Spleen (tissue), 7 donors: ENCODE results near the gene KRTAP10-2.

Experiments used
- POLR2A ChIP-seq, 3 donors: fragments of 450-650 bp; IDR thresholded peaks; one replicate each; pipeline ENCODE4 v1.5.1; 2017; ENCODE audit warnings: antibody characterized with exemption in 3 of 3, mild to moderate bottlenecking in 1 of 3
- TF ChIP-seq, protein P1 (sequence below), 11 experiments: fragments of 200-600 bp in 7 of 11; fragments of 450-650 bp in 4 of 11; sonication (generic) in 4 of 11; IDR thresholded peaks in 8 of 11; conservative IDR thresholded peaks in 3 of 11; 1 replicate in 7 of 11; 2 replicates in 4 of 11; pipeline versions ENCODE4 v1.4.0 to v1.8.0; 2016 to 2021; ENCODE audit warnings: antibody characterized with exemption in 11 of 11, inconsistent platforms in 4 of 11, mild to moderate bottlenecking in 1 of 11
- donor health status: DM: no; HTN: no; CAD: no; lungs with moderate emphysema.
- donor health status: DM: no; HTN: no; CAD: no.
- donor health status: DM: no; HTN: no; CAD: no.

DNA sequence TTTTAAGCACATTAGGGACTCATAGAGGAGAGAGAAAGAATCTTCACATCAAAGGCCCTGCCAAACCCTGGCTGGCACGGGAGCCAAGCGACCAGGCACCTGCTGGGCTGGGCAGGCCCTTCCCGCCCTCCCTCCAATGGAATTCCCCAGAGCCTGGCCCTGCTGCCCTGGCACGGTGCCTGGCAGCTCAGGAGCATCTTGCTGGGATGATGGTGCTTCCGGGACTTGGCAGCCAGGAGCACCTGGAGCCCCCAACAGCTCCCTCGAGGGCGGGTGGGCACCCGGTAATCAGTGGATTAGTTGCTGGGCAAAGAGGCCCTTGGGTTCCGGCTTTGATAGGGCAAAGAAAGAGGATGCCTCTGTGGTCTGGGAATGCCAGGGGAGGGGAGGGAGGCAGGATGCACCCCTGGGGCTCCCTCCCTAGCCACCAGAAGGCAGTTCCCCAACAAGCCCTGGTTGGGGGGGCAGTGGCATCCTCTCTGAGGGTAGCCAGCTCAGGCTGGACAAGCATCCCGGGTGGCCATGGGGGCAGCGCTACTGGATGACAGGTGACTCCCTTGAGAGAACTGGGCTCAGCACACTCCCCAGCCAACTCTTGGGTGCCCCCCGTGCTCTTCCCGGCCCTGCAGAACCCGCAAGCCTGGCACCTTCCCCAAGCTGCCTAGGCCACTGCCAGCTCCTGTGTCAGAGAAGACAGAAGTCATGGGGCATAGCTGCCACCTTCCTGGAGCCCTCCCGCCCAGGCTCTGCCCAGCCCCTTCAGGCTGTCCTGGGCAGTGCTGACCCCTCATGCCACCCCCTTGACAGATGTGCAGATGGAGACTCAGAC is 37.7 kb downstream of the KRTAP10-2 start:
- TF ChIP-seq, protein P1, sequence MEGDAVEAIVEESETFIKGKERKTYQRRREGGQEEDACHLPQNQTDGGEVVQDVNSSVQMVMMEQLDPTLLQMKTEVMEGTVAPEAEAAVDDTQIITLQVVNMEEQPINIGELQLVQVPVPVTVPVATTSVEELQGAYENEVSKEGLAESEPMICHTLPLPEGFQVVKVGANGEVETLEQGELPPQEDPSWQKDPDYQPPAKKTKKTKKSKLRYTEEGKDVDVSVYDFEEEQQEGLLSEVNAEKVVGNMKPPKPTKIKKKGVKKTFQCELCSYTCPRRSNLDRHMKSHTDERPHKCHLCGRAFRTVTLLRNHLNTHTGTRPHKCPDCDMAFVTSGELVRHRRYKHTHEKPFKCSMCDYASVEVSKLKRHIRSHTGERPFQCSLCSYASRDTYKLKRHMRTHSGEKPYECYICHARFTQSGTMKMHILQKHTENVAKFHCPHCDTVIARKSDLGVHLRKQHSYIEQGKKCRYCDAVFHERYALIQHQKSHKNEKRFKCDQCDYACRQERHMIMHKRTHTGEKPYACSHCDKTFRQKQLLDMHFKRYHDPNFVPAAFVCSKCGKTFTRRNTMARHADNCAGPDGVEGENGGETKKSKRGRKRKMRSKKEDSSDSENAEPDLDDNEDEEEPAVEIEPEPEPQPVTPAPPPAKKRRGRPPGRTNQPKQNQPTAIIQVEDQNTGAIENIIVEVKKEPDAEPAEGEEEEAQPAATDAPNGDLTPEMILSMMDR (IDR thresholded peaks at IDR 0.05 in 8 of 11, conservative IDR thresholded peaks at IDR 0.05 in 3 of 11) = no peak
- no peak for TF ChIP-seq POLR2A (IDR thresholded peaks at IDR 0.05)
